Suprapubic skin (tissue), 4 donors: ENCODE results near the gene RAE1.

Source experiments
- EP300 ChIP-seq: sonication (generic); formaldehyde crosslinking; IDR thresholded peaks from one replicate; pipeline ENCODE4 v1.6.1; 2017; ENCODE audit warnings: antibody characterized with exemption
- POLR2A ChIP-seq, 2 donors: fragments of 450-650 bp; IDR thresholded peaks; one replicate each; pipeline ENCODE4 v1.6.1; 2017; ENCODE audit warnings: antibody characterized with exemption in 2 of 2, mild to moderate bottlenecking in 2 of 2, moderate library complexity in 2 of 2
- POLR2AphosphoS5 ChIP-seq, 3 donors: sonication (generic); formaldehyde crosslinking; IDR thresholded peaks; one replicate each; pipeline ENCODE4 v1.6.1; 2017; ENCODE audit warnings: antibody characterized with exemption in 3 of 3
- TF ChIP-seq, protein P1 (sequence below), 2 donors: fragments of 200-600 bp in 1 of 2; fragments of 450-650 bp in 1 of 2; sonication (generic) in 1 of 2; IDR thresholded peaks; one replicate each; pipeline ENCODE4 v1.5.1; 2016 to 2019; ENCODE audit warnings: antibody characterized with exemption in 2 of 2, mild to moderate bottlenecking in 1 of 2, moderate library complexity in 1 of 2

DNA sequence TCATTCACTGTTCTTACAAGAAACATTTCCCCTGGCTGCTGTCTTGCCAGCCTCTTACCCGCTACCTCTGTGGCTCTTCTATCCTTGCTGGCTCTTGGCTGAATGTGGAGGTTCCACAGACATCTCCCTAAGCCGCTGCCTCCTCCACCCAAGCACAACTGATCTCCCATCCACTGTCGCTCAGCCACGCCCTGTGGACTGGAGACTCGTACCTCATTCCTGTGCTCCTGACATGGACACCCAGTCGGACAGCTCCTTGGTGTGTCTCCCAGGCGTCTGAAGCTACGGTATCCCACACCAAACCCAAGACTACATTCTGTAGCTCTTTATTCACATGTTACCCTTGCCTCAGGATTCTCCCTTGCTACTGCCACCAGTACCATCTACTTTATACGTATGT lies 19.3 kb downstream of the RAE1 start:
- TF ChIP-seq, protein P1, sequence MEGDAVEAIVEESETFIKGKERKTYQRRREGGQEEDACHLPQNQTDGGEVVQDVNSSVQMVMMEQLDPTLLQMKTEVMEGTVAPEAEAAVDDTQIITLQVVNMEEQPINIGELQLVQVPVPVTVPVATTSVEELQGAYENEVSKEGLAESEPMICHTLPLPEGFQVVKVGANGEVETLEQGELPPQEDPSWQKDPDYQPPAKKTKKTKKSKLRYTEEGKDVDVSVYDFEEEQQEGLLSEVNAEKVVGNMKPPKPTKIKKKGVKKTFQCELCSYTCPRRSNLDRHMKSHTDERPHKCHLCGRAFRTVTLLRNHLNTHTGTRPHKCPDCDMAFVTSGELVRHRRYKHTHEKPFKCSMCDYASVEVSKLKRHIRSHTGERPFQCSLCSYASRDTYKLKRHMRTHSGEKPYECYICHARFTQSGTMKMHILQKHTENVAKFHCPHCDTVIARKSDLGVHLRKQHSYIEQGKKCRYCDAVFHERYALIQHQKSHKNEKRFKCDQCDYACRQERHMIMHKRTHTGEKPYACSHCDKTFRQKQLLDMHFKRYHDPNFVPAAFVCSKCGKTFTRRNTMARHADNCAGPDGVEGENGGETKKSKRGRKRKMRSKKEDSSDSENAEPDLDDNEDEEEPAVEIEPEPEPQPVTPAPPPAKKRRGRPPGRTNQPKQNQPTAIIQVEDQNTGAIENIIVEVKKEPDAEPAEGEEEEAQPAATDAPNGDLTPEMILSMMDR (IDR thresholded peaks at IDR 0.05), result no peak
- TF ChIP-seq POLR2AphosphoS5 (IDR thresholded peaks at IDR 0.05) (no peak), POLR2A (IDR thresholded peaks at IDR 0.05) (no peak), EP300 (no peak)
